Fibroblast of upper back skin (primary cell): ENCODE data around the gene RHOV.
"Not testable (repeated sequence)": the region's sequence is repeated elsewhere in the genome, so short reads cannot be mapped to it uniquely, and the experiment has no call there.

ENCODE experiments used
- DNase-seq: peaks from one replicate; pipeline ENCODE4 v3.0.0-alpha.2; 2013

Gene RHOV

GRCh38 chr15:40871749-40872617 lies 2.1 kb downstream of the RHOV start:
- no peak for DNase-seq

- DNase-seq: no peak
These were observed 3.3 kb downstream of the RHOV start for GRCh38 chr15:40870716-40871115.

GRCh38 chr15:40869686-40870085 lies 4.3 kb downstream of the RHOV start:
- no peak for DNase-seq

GRCh38 chr15:40867199-40867598 lies 6.8 kb downstream of the RHOV start:
- no peak for DNase-seq

- DNase-seq: no peak
These were observed 10.3 kb downstream of the RHOV start for GRCh38 chr15:40863660-40864270.

GRCh38 chr15:40861147-40861546 lies 12.9 kb downstream of the RHOV start:
- DNase-seq: not testable (repeated sequence)

GRCh38 chr15:40859206-40859851 lies 14.7 kb downstream of the RHOV start:
- DNase-seq: peak; percentile 60

- DNase-seq: no peak
These were observed 15.3 kb downstream of the RHOV start for GRCh38 chr15:40858706-40859105.

- peak; percentile 67 for DNase-seq
These were observed 16.3 kb downstream of the RHOV start for GRCh38 chr15:40857601-40858341.

- no peak for DNase-seq
These were observed 17.3 kb downstream of the RHOV start for GRCh38 chr15:40856746-40857145.

GRCh38 chr15:40855706-40856234 lies 18.3 kb downstream of the RHOV start:
- no peak for DNase-seq

- DNase-seq: no peak
These were observed 19.9 kb downstream of the RHOV start for GRCh38 chr15:40854161-40854560.

GRCh38 chr15:40853241-40853890 lies 20.7 kb downstream of the RHOV start:
- no peak for DNase-seq

GRCh38 chr15:40852529-40852928 lies 21.5 kb downstream of the RHOV start:
- DNase-seq: no peak

- no peak for DNase-seq
These were observed 23.4 kb downstream of the RHOV start for GRCh38 chr15:40850576-40851112.

GRCh38 chr15:40847223-40847961 lies 26.6 kb downstream of the RHOV start:
- DNase-seq: peak; percentile 19

GRCh38 chr15:40846841-40847222 lies 27.2 kb downstream of the RHOV start:
- DNase-seq: no peak

GRCh38 chr15:40845511-40846284 lies 28.3 kb downstream of the RHOV start:
- no peak for DNase-seq

GRCh38 chr15:40845036-40845435 lies 29.0 kb downstream of the RHOV start:
- no peak for DNase-seq

GRCh38 chr15:40844696-40845030 lies 29.4 kb downstream of the RHOV start:
- no peak for DNase-seq
